HG03039 (cell line): Measurements from ENCODE around the gene ANKRD28.
A peak's percentile ranks its signal among the peaks of the same experiment; 100 is the strongest.
"Not testable (repeated sequence)": the region's sequence is repeated elsewhere in the genome, so short reads cannot be mapped to it uniquely, and the experiment has no call there.

Experiments
- ATAC-seq: cut with Tn5 transposase; IDR thresholded peaks from one replicate; pipeline ENCODE4 v1.9.1; 2021; ENCODE audit warnings: mild to moderate bottlenecking, moderate library complexity; ENCODE audit not compliant: unreplicated experiment

ANKRD28 gene

DNA sequence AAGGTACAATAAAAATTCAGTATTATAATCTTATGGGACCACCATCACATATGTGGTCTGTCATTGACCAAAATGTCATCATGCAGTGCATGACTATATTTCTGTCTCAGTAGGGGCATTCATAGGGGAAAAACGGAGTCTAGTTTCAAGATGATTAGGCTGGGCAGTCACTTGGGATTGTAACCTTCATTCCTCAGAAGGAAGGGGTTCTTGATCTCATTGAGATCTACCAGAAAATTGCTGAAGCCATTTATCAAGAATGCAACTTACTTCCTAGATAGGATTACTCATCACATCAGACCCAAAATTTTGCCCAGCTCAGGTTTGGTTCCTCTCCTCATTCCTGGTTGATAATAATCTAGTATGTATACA lies 158.9 kb downstream of the ANKRD28 start:
- no peak for ATAC-seq

DNA sequence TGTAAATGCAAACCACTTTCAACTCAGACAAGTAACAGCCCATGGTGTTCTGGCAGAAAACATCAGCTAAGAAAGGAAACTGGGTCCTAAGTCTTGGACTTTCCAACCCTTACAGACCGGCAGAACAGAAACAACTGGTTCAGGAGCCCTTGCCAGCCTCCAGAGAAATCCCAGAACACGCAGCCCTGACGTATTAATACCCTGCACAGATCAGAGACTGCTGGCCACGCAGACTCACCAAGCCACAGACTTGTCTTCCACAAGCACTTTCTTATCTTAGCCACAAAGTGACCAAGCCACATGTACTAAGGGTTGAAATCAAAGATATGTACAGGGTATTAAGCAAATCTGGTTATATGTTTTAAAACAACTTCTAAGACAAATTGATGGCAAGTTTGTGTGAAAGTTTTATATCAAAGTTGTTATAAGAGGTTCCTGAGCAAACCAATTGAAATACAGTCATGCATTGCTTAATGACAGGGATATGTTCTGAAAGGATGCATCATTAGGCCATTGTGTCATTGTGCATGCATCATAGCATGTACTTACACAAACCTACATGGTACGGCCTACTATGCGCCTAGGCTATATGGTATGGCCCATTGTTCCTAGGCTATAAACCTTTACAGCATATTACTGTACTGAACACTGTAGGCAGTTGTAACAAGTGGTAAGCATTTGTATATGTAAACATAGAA lies 159.4 kb downstream of the ANKRD28 start:
- no peak for ATAC-seq

DNA sequence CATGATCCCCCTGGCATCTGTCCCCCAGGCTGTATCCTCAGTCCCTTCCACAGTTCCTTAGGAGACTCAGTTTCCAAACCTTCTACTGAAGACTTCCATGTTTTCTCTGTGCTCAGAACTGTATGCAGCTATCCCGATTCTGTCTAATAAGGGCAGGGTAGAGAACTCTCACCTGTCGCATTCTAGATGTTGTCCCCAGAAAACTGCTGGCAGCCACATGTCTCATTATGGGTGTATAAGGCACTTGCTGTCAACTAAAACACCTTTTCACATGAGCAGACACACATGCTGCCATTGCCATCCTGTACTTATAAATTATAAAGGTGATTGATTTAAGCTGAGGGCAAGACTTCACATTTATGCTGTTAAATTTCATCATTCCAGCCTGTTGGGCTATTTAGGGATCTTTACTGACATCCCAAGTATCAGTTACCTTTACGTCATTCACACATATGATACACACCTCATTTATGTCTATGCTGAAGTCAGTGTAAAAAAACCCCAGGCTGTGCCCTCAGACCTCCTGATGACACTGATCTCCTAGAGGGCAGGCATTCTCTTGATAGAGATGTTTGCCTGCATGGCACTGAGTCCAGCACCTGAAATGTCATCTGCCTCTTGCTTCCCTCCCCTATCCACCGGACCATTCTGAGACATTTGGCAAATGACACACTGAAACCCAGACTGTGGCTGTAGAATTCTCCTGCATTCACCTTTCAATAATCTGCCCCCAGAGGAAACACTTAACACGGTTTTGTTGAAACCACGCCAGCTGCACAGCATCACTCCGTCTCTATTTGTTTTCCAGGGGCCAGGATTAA lies 160.4 kb downstream of the ANKRD28 start:
- no peak for ATAC-seq

GRCh38 chr3:15636028-15636709 lies 161.6 kb downstream of the ANKRD28 start:
- ATAC-seq = no peak

- no peak for ATAC-seq
Observed at GRCh38 chr3:15635121-15635661, 162.6 kb downstream of the ANKRD28 start.

DNA sequence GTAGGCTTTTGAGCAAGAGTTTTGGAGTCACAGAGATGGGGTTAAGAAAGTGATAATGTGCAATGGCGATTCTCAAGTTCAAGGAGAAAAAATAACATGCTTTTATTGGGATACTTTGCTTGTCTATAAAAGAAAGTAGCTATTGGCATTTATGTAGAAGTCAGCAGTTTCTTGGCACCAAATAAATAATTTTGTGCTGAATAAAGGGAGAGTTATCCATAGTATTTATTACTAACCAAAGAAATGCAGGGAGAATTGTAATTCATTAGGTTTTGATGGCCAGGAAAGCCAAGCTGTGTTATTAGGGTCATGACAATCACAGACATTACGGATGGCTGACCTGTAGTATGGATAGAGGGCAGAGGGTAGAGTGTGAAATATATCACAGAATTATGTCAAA lies 163.1 kb downstream of the ANKRD28 start:
- ATAC-seq = no peak

DNA sequence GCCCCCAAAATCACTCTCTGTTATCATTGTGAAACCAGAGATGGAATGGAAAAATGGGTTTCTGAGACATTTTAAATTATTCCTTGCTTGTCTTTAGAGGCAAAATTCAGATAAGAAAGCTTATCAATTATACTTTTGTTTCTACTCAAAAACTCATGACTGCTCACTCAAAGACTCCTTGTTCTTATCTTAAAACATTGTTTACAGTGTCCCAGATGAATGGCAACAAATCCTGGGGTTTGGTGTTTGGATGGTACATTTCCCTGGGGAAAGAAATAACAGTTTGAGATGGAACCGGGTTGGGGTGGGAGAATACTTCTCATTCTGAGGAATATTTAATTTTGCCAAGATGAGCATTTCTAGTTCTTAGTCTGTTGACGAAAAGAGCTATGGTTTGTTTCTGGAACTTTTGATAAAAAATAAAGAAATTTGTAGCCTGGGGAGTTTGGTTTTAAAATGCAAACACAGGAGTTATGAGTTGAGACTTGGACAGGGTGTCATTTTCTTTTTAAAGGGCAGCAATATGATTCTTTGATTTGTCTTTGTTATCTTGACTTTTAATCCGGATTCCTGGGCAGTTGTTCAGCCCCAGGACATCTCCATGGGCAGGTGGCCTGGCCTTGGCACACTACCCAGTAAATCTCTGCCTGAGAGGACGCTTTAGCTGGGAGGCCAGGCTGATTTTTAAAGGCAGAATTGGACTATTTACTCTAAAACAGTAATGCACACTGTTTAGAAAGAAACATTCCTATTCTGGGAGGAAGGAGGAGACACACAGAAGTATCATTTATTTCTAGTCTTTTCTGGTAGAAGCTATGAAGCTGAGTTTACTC lies 163.8 kb downstream of the ANKRD28 start:
- ATAC-seq = no peak

DNA sequence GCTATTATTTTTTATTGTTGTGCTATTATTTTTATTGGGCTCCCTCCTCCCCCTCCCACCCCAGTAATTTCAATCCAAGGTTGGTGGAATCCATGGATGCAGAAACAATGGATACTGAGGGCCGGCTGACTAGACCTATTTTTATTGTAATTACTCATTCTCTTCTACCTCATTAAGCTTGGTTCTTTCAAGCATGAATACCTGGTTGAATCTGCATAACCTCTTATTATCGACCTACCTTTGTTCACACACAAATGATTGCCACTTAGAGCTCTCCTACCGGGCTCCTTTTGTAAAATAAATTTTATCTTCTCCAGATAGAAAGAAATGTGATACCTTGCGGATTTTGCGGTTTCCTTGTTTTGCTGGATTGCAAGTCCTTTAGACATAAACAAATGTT lies 164.6 kb downstream of the ANKRD28 start:
- no peak for ATAC-seq

DNA sequence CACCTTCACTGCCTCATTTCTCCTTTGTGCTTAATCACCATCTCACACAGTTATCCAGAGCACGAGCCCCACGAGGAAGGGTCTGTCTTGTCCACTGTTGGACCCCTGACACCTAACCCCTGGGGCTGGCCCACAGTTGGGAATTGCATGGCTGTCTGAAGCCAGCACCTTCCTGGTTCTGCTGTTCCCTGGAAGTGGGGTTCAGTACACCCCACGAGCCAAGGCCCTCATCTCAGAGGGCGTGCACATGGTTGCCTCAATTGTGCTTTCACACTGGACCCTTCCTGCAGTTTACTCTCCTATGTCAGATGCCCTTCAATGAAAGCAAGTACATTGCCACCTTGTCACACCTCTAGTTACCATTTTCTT lies 165.6 kb downstream of the ANKRD28 start:
- no peak for ATAC-seq

DNA sequence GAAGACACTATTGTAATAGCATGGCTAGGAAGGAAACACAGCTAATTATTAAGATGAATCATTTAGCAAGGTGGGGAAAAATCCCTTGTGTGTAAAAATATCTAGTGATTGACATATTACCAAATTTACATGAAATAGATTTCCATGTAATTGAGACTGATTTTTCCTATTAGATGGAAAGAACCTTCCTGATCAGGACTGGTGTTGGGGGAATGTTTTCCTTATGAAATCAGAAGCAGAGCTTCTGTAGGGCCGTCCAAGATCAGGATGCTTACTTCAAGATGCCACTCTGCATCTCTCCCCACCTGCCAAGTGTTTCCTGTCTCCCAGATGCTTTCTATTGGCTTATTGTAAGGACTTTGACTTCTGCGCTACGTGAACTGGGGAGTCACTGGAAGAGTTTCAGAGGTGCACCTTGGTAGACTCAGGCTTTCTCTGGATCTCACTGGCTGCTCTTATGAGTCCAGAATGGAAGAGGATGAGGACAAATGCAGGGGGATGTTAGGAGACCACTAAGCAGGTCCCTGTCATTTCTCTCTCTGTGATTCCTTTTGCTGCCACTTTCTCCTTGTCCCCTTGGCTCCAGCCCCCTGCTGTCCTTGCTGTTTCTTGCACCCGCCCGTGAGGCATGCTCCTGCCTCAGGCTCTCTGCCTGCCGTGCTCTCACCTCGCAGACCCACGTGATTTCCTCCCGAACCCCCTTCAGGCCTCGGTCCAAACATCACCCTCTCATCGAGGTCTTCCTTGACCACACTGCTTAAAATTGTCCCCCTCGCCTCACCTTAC lies 166.2 kb downstream of the ANKRD28 start:
- ATAC-seq = no peak

DNA sequence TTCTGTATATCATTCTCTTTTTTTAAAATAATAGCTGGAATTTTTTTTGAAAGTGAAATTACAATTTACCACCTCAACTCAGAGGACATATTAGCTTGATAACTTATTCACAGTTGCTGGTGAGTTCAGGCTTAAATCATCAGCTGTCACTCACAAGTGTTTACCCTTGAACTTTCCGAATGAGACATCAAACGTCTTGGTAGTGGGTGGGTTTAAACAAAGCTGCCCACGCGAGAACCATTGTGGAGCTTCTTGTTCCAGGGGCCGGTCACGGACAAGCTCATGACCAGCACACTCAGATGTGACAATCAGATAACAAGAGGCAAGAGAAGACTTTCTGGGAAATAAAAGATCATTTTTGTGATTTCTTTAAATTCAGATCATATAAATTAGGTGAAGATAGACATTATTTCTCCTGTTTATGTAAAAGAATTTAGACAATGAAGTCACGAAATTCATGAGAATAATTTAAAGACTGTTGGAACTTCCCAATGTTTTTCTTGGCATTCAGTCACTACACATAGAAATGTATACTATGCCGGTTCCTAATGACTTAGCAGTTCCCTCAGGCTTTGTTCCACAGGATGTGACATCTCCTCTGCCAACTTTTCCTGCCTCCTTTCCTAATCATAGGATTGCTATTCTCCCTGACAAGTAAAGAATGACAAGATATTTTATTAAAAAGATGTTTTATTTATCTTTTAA lies 167.0 kb downstream of the ANKRD28 start:
- no peak for ATAC-seq

DNA sequence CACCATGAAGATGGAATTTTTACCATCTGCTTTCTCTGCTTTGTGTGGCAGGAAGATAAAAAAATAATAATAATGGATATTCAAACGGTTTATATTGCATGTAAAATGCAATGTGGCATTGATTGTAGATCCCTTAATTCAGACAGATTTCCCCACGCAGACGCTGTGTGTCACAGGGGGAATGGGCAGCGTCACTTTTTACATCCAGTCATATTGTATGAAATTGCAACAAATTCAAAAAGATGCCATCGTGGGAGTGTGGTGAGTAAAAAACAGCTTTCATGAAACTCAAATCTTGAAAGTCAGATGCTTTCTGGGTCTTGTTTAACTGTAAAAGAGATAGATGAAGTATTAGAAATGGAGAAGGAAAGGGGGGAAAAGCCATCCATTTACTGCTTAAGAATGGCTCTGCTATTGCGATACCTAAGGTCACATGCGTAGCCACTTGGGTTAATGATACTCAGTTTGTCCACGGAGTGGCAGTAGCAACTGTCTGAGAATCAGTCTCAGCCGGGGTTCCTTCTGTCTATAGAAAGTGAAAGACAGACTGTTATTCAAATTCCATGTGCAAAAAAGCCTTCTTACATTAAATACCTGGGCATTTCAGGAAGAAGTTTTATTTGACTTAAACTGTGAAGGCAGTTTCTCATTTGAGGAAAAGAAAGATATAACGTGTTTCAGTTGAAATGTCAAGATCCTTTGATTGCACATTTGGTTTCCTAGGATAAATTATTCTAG lies 167.8 kb downstream of the ANKRD28 start:
- peak; percentile 84 for ATAC-seq

GRCh38 chr3:15628967-15629366 lies 168.8 kb downstream of the ANKRD28 start:
- no peak for ATAC-seq

- ATAC-seq = no peak
Observed at GRCh38 chr3:15623535-15624440, 174.0 kb downstream of the ANKRD28 start.

DNA sequence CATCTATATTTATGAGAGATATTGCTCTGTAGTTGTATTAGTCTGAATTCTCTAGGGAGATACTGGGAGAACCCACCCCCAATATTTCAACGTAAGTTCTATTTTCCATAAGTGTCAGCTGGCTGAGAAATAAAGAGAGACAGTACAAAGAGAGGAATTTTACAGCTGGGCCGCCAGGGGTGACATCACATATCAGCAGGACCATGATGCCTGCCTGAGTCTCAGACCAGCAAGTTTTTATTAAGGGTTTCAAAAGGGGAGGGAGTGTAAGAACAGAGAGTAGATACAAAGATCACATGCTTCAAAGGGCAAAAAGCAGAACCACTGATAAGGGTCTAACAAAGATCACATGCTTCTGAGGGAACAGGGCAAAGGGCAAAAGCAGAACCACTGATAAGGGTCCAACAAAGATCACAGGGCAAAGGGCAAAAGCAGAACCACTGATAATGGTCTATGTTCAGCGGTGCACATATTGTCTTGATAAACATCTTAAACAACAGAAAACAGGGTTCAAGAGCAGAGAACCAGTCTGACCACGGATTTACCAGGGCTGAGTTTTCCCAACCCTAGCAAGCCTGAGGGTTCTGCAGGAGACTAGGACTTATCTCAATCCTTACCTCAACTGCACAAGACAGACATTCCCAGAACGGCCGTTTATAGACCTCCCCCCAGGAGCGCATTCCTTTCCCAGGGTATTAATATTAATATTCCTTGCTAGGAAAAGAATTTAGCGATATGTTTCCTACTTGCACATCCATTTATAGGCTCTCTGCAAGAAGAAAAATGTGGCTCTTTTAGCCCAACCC lies 177.9 kb downstream of the ANKRD28 start:
- not testable (repeated sequence) for ATAC-seq
